Vagina (tissue), 2 donors: ENCODE measurements around the gene ZP4.

Source experiments
- POLR2AphosphoS5 ChIP-seq, 2 donors: sonication (generic); formaldehyde crosslinking; IDR thresholded peaks; one replicate each; pipeline ENCODE4 v1.9.0; 2017; ENCODE audit warnings: antibody characterized with exemption in 2 of 2, mild to moderate bottlenecking in 2 of 2, low read depth in 1 of 2; ENCODE audit not compliant: insufficient read depth in 1 of 2
- TF ChIP-seq, protein P1 (sequence below), 3 experiments: fragments of 450-650 bp in 2 of 3; fragments of 200-600 bp in 1 of 3; sonication (generic) in 1 of 3; IDR thresholded peaks; one replicate each; pipeline ENCODE4 v1.5.1; 2017 to 2019; ENCODE audit warnings: antibody characterized with exemption in 3 of 3, mild to moderate bottlenecking in 2 of 3, moderate library complexity in 2 of 3

DNA sequence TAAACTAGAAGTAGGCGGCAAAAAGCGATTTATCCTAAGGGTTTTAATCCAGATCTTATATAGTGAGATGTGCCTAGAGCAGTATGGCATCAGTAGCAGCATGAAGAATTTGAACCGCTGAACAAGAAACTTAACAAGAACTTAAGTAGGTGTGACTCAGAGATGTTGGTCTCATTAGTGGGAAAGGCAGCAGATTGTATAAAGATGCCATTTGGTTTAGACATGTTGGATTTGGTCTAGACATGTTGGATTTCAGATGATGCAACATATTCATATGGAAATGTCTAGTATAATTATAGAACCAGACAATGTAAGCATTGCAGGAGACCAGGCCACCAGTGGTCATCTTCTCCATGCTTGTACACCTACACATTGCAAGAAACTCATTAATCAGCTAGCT, 42.1 kb upstream of the ZP4 start:
- TF ChIP-seq, protein P1, sequence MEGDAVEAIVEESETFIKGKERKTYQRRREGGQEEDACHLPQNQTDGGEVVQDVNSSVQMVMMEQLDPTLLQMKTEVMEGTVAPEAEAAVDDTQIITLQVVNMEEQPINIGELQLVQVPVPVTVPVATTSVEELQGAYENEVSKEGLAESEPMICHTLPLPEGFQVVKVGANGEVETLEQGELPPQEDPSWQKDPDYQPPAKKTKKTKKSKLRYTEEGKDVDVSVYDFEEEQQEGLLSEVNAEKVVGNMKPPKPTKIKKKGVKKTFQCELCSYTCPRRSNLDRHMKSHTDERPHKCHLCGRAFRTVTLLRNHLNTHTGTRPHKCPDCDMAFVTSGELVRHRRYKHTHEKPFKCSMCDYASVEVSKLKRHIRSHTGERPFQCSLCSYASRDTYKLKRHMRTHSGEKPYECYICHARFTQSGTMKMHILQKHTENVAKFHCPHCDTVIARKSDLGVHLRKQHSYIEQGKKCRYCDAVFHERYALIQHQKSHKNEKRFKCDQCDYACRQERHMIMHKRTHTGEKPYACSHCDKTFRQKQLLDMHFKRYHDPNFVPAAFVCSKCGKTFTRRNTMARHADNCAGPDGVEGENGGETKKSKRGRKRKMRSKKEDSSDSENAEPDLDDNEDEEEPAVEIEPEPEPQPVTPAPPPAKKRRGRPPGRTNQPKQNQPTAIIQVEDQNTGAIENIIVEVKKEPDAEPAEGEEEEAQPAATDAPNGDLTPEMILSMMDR (IDR thresholded peaks at IDR 0.05): no peak
- TF ChIP-seq POLR2AphosphoS5 (IDR thresholded peaks at IDR 0.05; ENCODE audit: insufficient read depth in 1 of 2, low read depth in 1 of 2): no peak
